SK-N-MC (cell line): ENCODE results near the gene GGA2.
"Not testable (repeated sequence)": the region's sequence is repeated elsewhere in the genome, so short reads cannot be mapped to it uniquely, and the experiment has no call there.

Experiments used
- EZH2 ChIP-seq: fragments of 200-600 bp; sonication (generic); IDR thresholded peaks from one replicate; pipeline ENCODE4 v1.6.1; 2017; ENCODE audit warnings: antibody characterized with exemption
- POLR2AphosphoS5 ChIP-seq: IDR thresholded peaks from 2 replicates; pipeline ENCODE4 v1.6.1; 2012; ENCODE audit warnings: mild to moderate bottlenecking, low read depth, low read length, borderline replicate concordance

- not testable (repeated sequence) for TF ChIP-seq EZH2, POLR2AphosphoS5
These were observed 30.5 kb upstream of the GGA2 start for GRCh38 chr16:23540817-23541178.
